ENCODE measurements around the gene DLG5.

DNA sequence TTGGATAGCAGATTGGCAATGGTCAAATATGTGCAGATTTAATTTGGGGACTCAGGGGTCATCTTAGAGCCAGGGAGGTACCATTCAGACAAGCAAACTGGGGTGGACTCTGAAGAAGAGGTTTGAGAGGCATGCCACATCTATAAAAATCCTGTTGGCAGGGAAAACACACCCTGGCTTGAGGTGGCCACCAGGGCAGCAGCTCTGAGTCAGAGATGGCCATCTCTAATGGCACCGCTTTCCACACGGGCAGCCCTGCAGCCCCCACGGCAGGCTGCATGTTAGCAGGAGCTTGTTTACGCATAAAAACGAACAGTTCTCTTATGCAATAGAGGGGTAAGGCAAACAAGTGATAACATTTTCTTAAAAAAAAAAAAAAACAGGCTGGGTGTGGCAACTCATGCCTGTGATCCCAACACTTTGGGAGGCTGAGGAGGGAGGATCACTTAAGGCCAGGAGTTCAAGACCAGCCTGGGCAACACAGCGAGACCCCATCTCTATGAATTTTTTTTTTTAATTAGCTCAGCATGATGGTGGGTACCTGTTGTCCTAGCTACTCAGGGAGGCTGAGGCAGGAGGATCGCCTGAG lies 14.9 kb downstream of the DLG5 start:
- TF ChIP-seq POLR2A (IDR thresholded peaks at IDR 0.05; ENCODE audit: low read length) (no peak), CTCF (IDR thresholded peaks at IDR 0.05) (0 out of 3 replicates have a peak, but pooled peaks have one; percentile 4), USF2 (IDR thresholded peaks at IDR 0.05) (no peak), ESRRA (IDR thresholded peaks at IDR 0.05; ENCODE audit: borderline replicate concordance, low read length) (no peak), BCL3 (IDR thresholded peaks at IDR 0.05) (peak; percentile 42; the same call in 1 of the 3 replicates), TP53 (CRISPR knock-in tag; IDR thresholded peaks at IDR 0.05) (no peak), JUN (IDR thresholded peaks at IDR 0.05) (peak; percentile 54 to 58; a peak in 3 of 5 replicates), RNF2 (IDR thresholded peaks at IDR 0.05; ENCODE audit: borderline replicate concordance, low read depth) (no peak), MAZ (IDR thresholded peaks at IDR 0.05; ENCODE audit: borderline replicate concordance, low read depth, low read length) (no peak), EP300 (IDR thresholded peaks at IDR 0.05) (peak; percentile 4 to 59; a peak in 3 of 5 replicates), CHD2 (IDR thresholded peaks at IDR 0.05; ENCODE audit: low read length, partially characterized antibody) (no peak)

All from A549 (cell line).